GM19455 (cell line): Measurements from ENCODE around the gene COL18A1.

Source experiments
- ATAC-seq: cut with Tn5 transposase; IDR thresholded peaks from one replicate; pipeline ENCODE4 v1.9.1; 2021; ENCODE audit not compliant: unreplicated experiment

Gene COL18A1

GRCh38 chr21:45412491-45412890, 7.5 kb downstream of the COL18A1 start:
- ATAC-seq = no peak

GRCh38 chr21:45412909-45413611, 8.1 kb downstream of the COL18A1 start:
- ATAC-seq = no peak

GRCh38 chr21:45413922-45414321, 9.0 kb downstream of the COL18A1 start:
- ATAC-seq = no peak

GRCh38 chr21:45414396-45415187, 9.6 kb downstream of the COL18A1 start:
- no peak for ATAC-seq

GRCh38 chr21:45415188-45415942, 10.4 kb downstream of the COL18A1 start:
- no peak for ATAC-seq

GRCh38 chr21:45415943-45416611, 11.1 kb downstream of the COL18A1 start:
- ATAC-seq = no peak

GRCh38 chr21:45416620-45417019, 11.7 kb downstream of the COL18A1 start:
- no peak for ATAC-seq

- ATAC-seq = no peak
These were observed 12.4 kb downstream of the COL18A1 start for GRCh38 chr21:45417256-45417950.

- ATAC-seq = no peak
These were observed 13.0 kb downstream of the COL18A1 start for GRCh38 chr21:45417951-45418300.

GRCh38 chr21:45418301-45419071, 13.5 kb downstream of the COL18A1 start:
- ATAC-seq = no peak

GRCh38 chr21:45419162-45419561, 14.2 kb downstream of the COL18A1 start:
- ATAC-seq = no peak

GRCh38 chr21:45420061-45421041, 15.4 kb downstream of the COL18A1 start:
- no peak for ATAC-seq

GRCh38 chr21:45421071-45421845, 16.3 kb downstream of the COL18A1 start:
- no peak for ATAC-seq

GRCh38 chr21:45421846-45422775, 17.1 kb downstream of the COL18A1 start:
- ATAC-seq = no peak

GRCh38 chr21:45423201-45423955, 18.4 kb downstream of the COL18A1 start:
- no peak for ATAC-seq
